Measurements from ENCODE around the gene ALG1L2.
"Not testable (repeated sequence)": the region's sequence is repeated elsewhere in the genome, so short reads cannot be mapped to it uniquely, and the experiment has no call there.

DNA sequence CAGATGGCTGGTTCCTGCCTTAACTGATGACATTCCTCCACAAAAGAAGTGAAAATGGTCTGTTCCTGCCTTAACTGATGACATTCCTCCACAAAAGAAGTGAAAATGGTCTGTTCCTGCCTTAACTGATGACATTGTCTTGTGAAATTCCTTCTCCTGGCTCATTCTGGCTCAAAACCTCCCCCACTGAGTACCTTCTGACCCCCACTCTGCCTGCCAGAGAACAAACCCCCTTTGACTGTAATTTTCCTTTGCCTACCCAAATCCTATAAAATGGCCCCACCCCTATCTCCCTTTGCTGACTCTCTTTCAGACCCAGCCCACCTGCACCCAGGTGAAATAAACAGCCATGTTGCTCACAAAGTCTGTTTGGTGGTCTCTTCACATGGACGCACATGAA lies 22.5 kb upstream of the ALG1L2 start:
- TF ChIP-seq, protein P1, sequence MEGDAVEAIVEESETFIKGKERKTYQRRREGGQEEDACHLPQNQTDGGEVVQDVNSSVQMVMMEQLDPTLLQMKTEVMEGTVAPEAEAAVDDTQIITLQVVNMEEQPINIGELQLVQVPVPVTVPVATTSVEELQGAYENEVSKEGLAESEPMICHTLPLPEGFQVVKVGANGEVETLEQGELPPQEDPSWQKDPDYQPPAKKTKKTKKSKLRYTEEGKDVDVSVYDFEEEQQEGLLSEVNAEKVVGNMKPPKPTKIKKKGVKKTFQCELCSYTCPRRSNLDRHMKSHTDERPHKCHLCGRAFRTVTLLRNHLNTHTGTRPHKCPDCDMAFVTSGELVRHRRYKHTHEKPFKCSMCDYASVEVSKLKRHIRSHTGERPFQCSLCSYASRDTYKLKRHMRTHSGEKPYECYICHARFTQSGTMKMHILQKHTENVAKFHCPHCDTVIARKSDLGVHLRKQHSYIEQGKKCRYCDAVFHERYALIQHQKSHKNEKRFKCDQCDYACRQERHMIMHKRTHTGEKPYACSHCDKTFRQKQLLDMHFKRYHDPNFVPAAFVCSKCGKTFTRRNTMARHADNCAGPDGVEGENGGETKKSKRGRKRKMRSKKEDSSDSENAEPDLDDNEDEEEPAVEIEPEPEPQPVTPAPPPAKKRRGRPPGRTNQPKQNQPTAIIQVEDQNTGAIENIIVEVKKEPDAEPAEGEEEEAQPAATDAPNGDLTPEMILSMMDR (IDR thresholded peaks at IDR 0.05; ENCODE audit: insufficient read depth, low read length, poor library complexity, severe bottlenecking): not testable (repeated sequence)
- TF ChIP-seq EZH2phosphoT487 (conservative IDR thresholded peaks at IDR 0.05; ENCODE audit: low read length): not testable (repeated sequence)
